Ovary (tissue), 10 donors: Measurements from ENCODE around the gene KRT33A. TPM values are rescaled to one million over a fixed set of nuclear protein-coding genes. Genes with fewer than 3 reads are reported as not detected.
"Not testable (repeated sequence)": the region's sequence is repeated elsewhere in the genome, so short reads cannot be mapped to it uniquely, and the experiment has no call there.

Experiments
- DNase-seq, 5 donors: peaks; one replicate each; pipeline ENCODE4 v3.0.0-alpha.2; 2019 to 2020
- H3K27ac ChIP-seq, 2 donors: fragments of 200-600 bp; one replicate each; pipeline versions ENCODE4 v1.5.1 to v1.8.0; 2019 to 2022
- H3K27me3 ChIP-seq: fragments of 200-600 bp; one replicate; pipeline ENCODE4 v1.8.0; 2022
- H3K36me3 ChIP-seq: fragments of 200-600 bp; sonication (generic); one replicate; pipeline ENCODE4 v1.5.1; 2019
- H3K4me1 ChIP-seq: one replicate; pipeline ENCODE4 v1.8.1; 2013; ENCODE audit warnings: mild to moderate bottlenecking, moderate library complexity; ENCODE audit not compliant: insufficient read depth
- H3K4me3 ChIP-seq: fragments of 200-600 bp; sonication (generic); one replicate; pipeline ENCODE4 v1.5.1; 2017
- H3K9me3 ChIP-seq, 2 donors: fragments of 200-600 bp in 1 of 2; sonication (generic) in 1 of 2; one replicate each; pipeline versions ENCODE4 v1.5.1 to v1.8.1; 2013 to 2019; ENCODE audit warnings: mild to moderate bottlenecking in 1 of 2, moderate library complexity in 1 of 2
- CTCF ChIP-seq, 3 donors: fragments of 450-650 bp in 2 of 3; fragments of 200-600 bp in 1 of 3; IDR thresholded peaks; one replicate each; pipeline versions ENCODE4 v1.5.1 to v1.8.0; 2016 to 2022; ENCODE audit warnings: antibody characterized with exemption in 3 of 3, mild to moderate bottlenecking in 1 of 3
- EP300 ChIP-seq: sonication (generic); formaldehyde crosslinking; IDR thresholded peaks from one replicate; pipeline ENCODE4 v1.6.1; 2017; ENCODE audit warnings: antibody characterized with exemption
- POLR2A ChIP-seq: fragments of 450-650 bp; IDR thresholded peaks from one replicate; pipeline ENCODE4 v1.6.1; 2017; ENCODE audit warnings: antibody characterized with exemption, mild to moderate bottlenecking, moderate library complexity
- WGBS, 3 donors: extraction: QIAGEN DNeasy Blood & Tissue Kit in 1 of 3; methylation state at CpG; one replicate each; pipeline versions ENCODE4 v1.1.5 to v1.1.7; 2013 to 2017; 5-methylcytosine and 5-hydroxymethylcytosine counted together
- intact Hi-C, 4 donors: fragments of 100-400 bp; cut with DNase I; formaldehyde crosslinking; loops; one replicate each; pipeline versions ENCODE4 v1.11.0 to v1.15.1; 2022 to 2023
- long read RNA-seq, 3 donors: library from polyadenylated mRNA in 2 of 3; unstranded in 2 of 3; transcript quantifications; one replicate each; pipeline ENCODE4 v2.0.0 and lab custom pipeline, GENCODE V29; 2021 to 2026
- polyA plus RNA-seq, 2 donors: library from polyadenylated mRNA; stranded (reverse); fragments of 200-250 nt in 1 of 2; fragments of 350-450 nt in 1 of 2; fragmentation: Illumina TruSeq in 1 of 2; extraction: RNeasy Lipid Tissue Mini Kit (QIAGEN cat#74804) in 1 of 2; gene quantifications; one replicate each; pipeline ENCODE4 v1.2.3, GENCODE V29; 2013 to 2014
- total RNA-seq, 7 donors: library from RNA; depleted of rRNA in 2 of 7; stranded (reverse); fragments of >200 nt in 2 of 7; fragmentation: NEBNext Ultra II Directional in 3 of 7; extraction: Animal tissue kit (Norgen Biotek cat#: 25700) in 3 of 7; gene quantifications; one replicate each; pipeline versions ENCODE4 v1.1.0 to v1.2.4, GENCODE V29; 2016 to 2023
- donor health status: DM: no; HTN: no; CAD: no; lungs with moderate emphysema.
- donor health status: DM: no; HTN: no; CAD: no.
- donor health status: Bipolar disorder and iron deficiency.
- donor health status: DM: yes; HTN: yes; CAD: no.
- donor health status: DM: no; HTN: no; CAD: no.
- donor health status: DM: yes; HTN: yes; CAD: no.

KRT33A gene
- total RNA-seq (not detected), polyA plus RNA-seq (not detected)
- long read RNA-seq, donor 1, result 0 reads
- long read RNA-seq, donor 2, result 0 reads
- long read RNA-seq, donor 3, result 0 reads

GRCh38 chr17:41350381-41350878 lies at the start of gene KRT33A:
TSS of gene KRT33A (minus strand) at chr17:41350828. CDS start at chr17:41350767, 61 bp downstream.
- H3K27ac ChIP-seq, H3K4me3 ChIP-seq, DNase-seq, H3K9me3 ChIP-seq, H3K36me3 ChIP-seq, H3K27me3 ChIP-seq, H3K4me1 ChIP-seq, intact Hi-C loops: not testable (repeated sequence)
- WGBS, 3 donors, result 91 to 94% (median 92%) methylated on average over 16 of the region's 16 CpGs

DNA sequence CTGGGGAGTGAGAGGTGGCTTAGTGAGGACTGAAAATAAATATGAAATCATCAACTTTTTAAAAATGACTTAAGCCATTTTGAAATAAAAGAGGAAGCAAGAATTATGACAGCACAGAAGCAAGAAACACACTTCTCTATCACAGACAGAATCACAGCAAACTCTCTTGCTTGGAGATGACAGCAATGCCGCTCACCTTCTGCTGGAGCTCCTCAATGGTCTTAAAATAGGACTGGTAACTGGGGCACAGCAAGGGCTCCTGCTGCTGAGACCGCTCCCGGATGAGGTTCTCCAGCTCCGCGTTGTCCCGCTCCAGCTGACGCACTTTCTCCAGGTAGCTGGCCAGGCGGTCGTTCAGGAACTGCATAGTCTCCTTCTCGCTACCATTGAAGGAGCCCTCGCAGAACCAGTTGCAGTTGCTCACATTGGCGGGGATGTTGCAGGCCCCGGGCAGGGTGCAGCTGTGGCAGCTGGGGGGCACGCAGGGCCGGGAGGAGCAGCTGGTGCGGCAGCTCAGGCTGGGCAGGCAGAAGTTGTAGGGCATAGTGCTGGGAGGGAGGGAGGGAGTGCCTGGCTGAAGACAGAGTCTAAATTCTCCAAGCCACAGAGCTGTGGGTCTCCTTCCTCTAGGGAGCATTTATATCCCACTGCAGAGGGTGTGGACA lies 46.5 kb upstream of the KRT33A start, which contains the start of gene KRT31:
Gene KRT31 (minus strand): TSS at position 613 of the 665 bp plus-strand sequence. CDS start 69 bp downstream, at position 544.
- TF ChIP-seq CTCF (IDR thresholded peaks at IDR 0.05) (no peak), EP300 (no peak), POLR2A (no peak)
- intact Hi-C loops, result loop anchor here in 1 of 4 donors (10.0 kb wide), 1 partner anchor 492 kb away; no protein-coding TSS in a partner anchor

DNA sequence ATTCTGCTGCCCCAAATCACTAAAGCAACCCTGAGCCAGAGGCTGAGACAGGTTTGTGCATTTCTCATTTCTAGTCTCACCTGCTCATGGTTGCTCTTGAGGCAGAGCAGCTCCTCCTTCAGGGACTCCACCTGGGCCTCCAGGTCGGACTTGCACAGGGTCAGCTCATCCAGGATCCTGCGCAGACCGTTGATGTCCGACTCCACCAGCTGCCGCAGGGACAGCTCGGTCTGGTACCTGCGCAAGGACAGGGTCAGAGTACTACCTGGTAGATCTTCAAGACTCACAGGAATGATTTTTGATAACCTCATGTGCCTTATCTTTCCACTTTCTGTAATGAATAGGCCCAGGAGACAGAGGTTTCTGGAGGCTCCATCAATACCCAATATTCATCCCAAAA lies 45.7 kb upstream of the KRT33A start:
- Histone ChIP-seq H3K9me3 (no peaks in the 10 kb centered on the region), H3K4me3 (no peak overlapping the region), H3K36me3 (no peaks in the 10 kb centered on the region), H3K27me3 (no peaks in the 10 kb centered on the region), H3K4me1 (peaks cover 14% of the 10 kb centered on the region), H3K27ac (no peak overlapping the region)
- TF ChIP-seq EP300 (no peak), CTCF (IDR thresholded peaks at IDR 0.05) (no peak), POLR2A (no peak)
- 92 to 96% (median 94%) methylated on average over 7 of the region's 7 CpGs for WGBS, 3 donors
- DNase-seq, result no peak
- intact Hi-C loops, result loop anchor here in 1 of 4 donors (10.0 kb wide), 1 partner anchor 492 kb away; no protein-coding TSS in a partner anchor

More for the DNA sequence above, 46.5 kb upstream of the KRT33A start, which contains the start of gene KRT31:
- H3K4me1 ChIP-seq, result peaks cover 13% of the 10 kb centered on the region
- H3K27ac ChIP-seq, result no peak within 1 kb of the TSS
- DNase-seq, result no peak
- no peak within 1 kb of the TSS for H3K4me3 ChIP-seq
- no peaks in the 10 kb centered on the region for H3K27me3 ChIP-seq
- H3K36me3 ChIP-seq, result no peaks in the 10 kb centered on the region
- H3K9me3 ChIP-seq, result no peaks in the 10 kb centered on the region
- WGBS, 3 donors, result 90 to 94% (median 92%) methylated on average over 16 of the region's 16 CpGs

- 93 to 100% (median 95%) methylated on average over 1 of the region's 1 CpG for WGBS, 3 donors
- no peak overlapping the region for H3K27ac ChIP-seq
- peaks cover 14% of the 10 kb centered on the region for H3K4me1 ChIP-seq
- no peak overlapping the region for H3K4me3 ChIP-seq
- H3K9me3 ChIP-seq, result no peaks in the 10 kb centered on the region
- H3K36me3 ChIP-seq, result no peaks in the 10 kb centered on the region
- intact Hi-C loops, result loop anchor here in 1 of 4 donors (10.0 kb wide), 1 partner anchor 491 kb away; no protein-coding TSS in a partner anchor
- DNase-seq, result no peak
- TF ChIP-seq EP300 (no peak), CTCF (IDR thresholded peaks at IDR 0.05) (no peak), POLR2A (no peak)
- H3K27me3 ChIP-seq, result no peaks in the 10 kb centered on the region
These were observed 45.0 kb upstream of the KRT33A start for GRCh38 chr17:41395611-41396010.

GRCh38 chr17:41395044-41395443 lies 44.4 kb upstream of the KRT33A start:
- WGBS, 3 donors, result 92 to 94% (median 93%) methylated on average over 11 to 12 of the region's 12 CpGs
- not testable (repeated sequence) for H3K27ac ChIP-seq, DNase-seq, H3K4me3 ChIP-seq, H3K36me3 ChIP-seq, H3K9me3 ChIP-seq, H3K27me3 ChIP-seq
- intact Hi-C loops, result loop anchor here in 1 of 4 donors (10.0 kb wide), 1 partner anchor 490 kb away; no protein-coding TSS in a partner anchor
- peaks cover 14% of the 10 kb centered on the region for H3K4me1 ChIP-seq
